Kidney epithelial cell (primary cell): ENCODE results near the gene ZBTB8A. TPM values are rescaled to one million over a fixed set of nuclear protein-coding genes. Genes with fewer than 3 reads are reported as not detected.

Experiments used
- DNase-seq: peaks from one replicate; pipeline ENCODE4 v3.0.0-alpha.2; 2010; ENCODE audit warnings: low read depth
- H3K27me3 ChIP-seq: 2 replicates; pipeline ENCODE4 v1.6.0; 2011; ENCODE audit warnings: low read length; ENCODE audit not compliant: control insufficient read depth, insufficient read depth
- H3K36me3 ChIP-seq: 2 replicates; pipeline ENCODE4 v1.5.1; 2011; ENCODE audit warnings: low read length; ENCODE audit not compliant: control insufficient read depth, insufficient read depth
- H3K4me3 ChIP-seq: 2 replicates; pipeline ENCODE4 v1.5.1; 2011; ENCODE audit warnings: low read depth, mild to moderate bottlenecking, control low read depth, low read length
- CTCF ChIP-seq: IDR thresholded peaks from 2 replicates; pipeline ENCODE4 v1.5.1; 2011; ENCODE audit warnings: mild to moderate bottlenecking, moderate library complexity, low read length, control low read depth, inconsistent platforms; ENCODE audit not compliant: insufficient read depth, poor library complexity, severe bottlenecking
- total RNA-seq: library from RNA; depleted of rRNA; stranded (reverse); fragments of >200 nt; gene quantifications from 2 replicates; pipeline ENCODE4 v1.2.3, GENCODE V29; 2015

Gene ZBTB8A
- total RNA-seq, 1 donor from 2014 or later, result 7.5 TPM

DNA sequence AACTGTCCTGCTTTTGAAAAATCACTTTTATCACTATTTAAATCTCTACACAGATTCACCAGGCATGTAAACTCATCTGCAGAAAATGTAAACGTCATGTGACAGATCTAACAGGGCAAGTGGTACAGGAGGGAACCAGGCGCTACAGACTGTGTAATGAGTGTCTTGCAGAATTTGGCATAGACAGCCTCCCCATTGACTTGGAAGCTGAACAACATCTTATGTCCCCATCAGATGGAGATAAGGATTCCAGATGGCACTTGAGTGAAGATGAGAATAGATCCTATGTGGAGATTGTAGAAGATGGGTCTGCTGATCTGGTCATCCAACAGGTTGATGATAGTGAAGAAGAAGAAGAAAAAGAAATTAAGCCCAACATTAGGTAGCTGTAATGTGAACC lies 60.8 kb downstream of the ZBTB8A start:
- Histone ChIP-seq H3K36me3 (no peaks in the 10 kb centered on the region), H3K4me3 (no peak overlapping the region), H3K27me3 (no peaks in the 10 kb centered on the region)
- DNase-seq, result no peak
- TF ChIP-seq CTCF, result no peak

- no peak for TF ChIP-seq CTCF
- H3K4me3 ChIP-seq, result no peak overlapping the region
- H3K36me3 ChIP-seq, result no peaks in the 10 kb centered on the region
- DNase-seq, result no peak
- no peaks in the 10 kb centered on the region for H3K27me3 ChIP-seq
Observed at GRCh38 chr1:32605711-32606424, 66.6 kb downstream of the ZBTB8A start.

- no peak for DNase-seq
- no peak for TF ChIP-seq CTCF
- Histone ChIP-seq H3K36me3 (no peaks in the 10 kb centered on the region), H3K4me3 (no peak overlapping the region), H3K27me3 (no peaks in the 10 kb centered on the region)
Observed at GRCh38 chr1:32606565-32607371, 67.5 kb downstream of the ZBTB8A start.

DNA sequence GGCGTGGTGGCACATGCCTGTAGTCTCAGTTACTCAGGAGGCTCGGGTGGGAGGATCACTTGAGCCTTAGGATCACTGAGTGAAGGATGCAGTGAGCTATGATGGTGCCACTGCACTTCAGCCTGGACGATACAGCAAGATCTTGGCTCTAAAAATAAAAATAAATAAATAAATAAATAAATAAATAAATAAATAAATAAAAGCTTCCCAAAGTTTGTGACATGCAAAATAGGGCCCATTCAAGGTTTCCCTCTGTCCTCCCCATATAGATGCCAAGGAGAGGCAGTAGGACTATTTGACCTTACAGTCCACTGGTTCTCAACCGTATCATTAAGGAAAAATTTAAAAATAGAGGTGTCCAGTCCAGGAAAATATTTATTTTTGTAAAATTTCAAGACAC lies 70.0 kb downstream of the ZBTB8A start:
- no peak for DNase-seq
- no peaks in the 10 kb centered on the region for H3K36me3 ChIP-seq
- no peak overlapping the region for H3K4me3 ChIP-seq
- TF ChIP-seq CTCF, result no peak
- no peaks in the 10 kb centered on the region for H3K27me3 ChIP-seq

GRCh38 chr1:32611859-32612188 lies 72.6 kb downstream of the ZBTB8A start:
- peak overlapping the region; percentile 51 for H3K4me3 ChIP-seq
- DNase-seq, result no peak
- H3K27me3 ChIP-seq, result no peaks in the 10 kb centered on the region
- no peaks in the 10 kb centered on the region for H3K36me3 ChIP-seq
- no peak for TF ChIP-seq CTCF
